Measurements from ENCODE around the gene ZFR. TPM values are rescaled to one million over a fixed set of nuclear protein-coding genes. Genes with fewer than 3 reads are reported as not detected.
"Not testable (repeated sequence)": the region's sequence is repeated elsewhere in the genome, so short reads cannot be mapped to it uniquely, and the experiment has no call there.

The ZFR gene
- total and polyA plus RNA-seq, 7 donors: 31.7 to 76.5 (median 67.2) TPM

- DNase-seq (no peak), ATAC-seq (no peak)
- H3K36me3 ChIP-seq (ENCODE audit: insufficient read depth in 1 of 2, low read depth in 1 of 2): no peaks in the 10 kb centered on the region
- peaks cover 46% of the 10 kb centered on the region for H3K4me1 ChIP-seq
- no peak overlapping the region for H3K4me3 ChIP-seq
- H3K27me3 ChIP-seq (ENCODE audit: insufficient read depth in 3 of 3, low read length in 2 of 3): no peaks in the 10 kb centered on the region
- TF ChIP-seq CTCF (IDR thresholded peaks at IDR 0.05): no peak
- H3K27ac ChIP-seq: no peak overlapping the region
- 45 to 100% (median 47%) methylated on average over 1 of the region's 1 CpG for WGBS, 3 donors
- intact Hi-C loops (cut with DNase I): no loop called here
- no peaks in the 10 kb centered on the region for H3K9me3 ChIP-seq
Measured at GRCh38 chr5:32434221-32434620, 10.3 kb downstream of the ZFR start.

GRCh38 chr5:32432633-32433032 is 11.9 kb downstream of the ZFR start:
- 95 to 99% (median 98%) methylated on average over 3 of the region's 3 CpGs for WGBS, 3 donors

GRCh38 chr5:32430825-32431224 is 13.7 kb downstream of the ZFR start:
- intact Hi-C loops (cut with DNase I): not testable (repeated sequence)
- peaks cover 13% of the 10 kb centered on the region for H3K9me3 ChIP-seq
- WGBS, 3 donors: 82 to 87% (median 84%) methylated on average over 4 of the region's 4 CpGs

More at GRCh38 chr5:32432633-32433032, 11.9 kb downstream of the ZFR start:
- Histone ChIP-seq H3K36me3 (ENCODE audit: insufficient read depth in 1 of 2, low read depth in 1 of 2) (no peaks in the 10 kb centered on the region), H3K4me3 (no peak overlapping the region), H3K9me3 (no peaks in the 10 kb centered on the region), H3K4me1 (peaks cover 38% of the 10 kb centered on the region), H3K27me3 (ENCODE audit: insufficient read depth in 3 of 3, low read length in 2 of 3) (no peaks in the 10 kb centered on the region), H3K27ac (no peak overlapping the region)
- ATAC-seq: no peak
- no peak for DNase-seq
- intact Hi-C loops (cut with DNase I): no loop called here
- TF ChIP-seq CTCF (IDR thresholded peaks at IDR 0.05): no peak

GRCh38 chr5:32428426-32428825 is 16.1 kb downstream of the ZFR start:
- no peak overlapping the region for H3K4me3 ChIP-seq
- H3K9me3 ChIP-seq: peaks cover 16% of the 10 kb centered on the region
- H3K27ac ChIP-seq: no peak overlapping the region
- TF ChIP-seq CTCF (IDR thresholded peaks at IDR 0.05): no peak
- no peak for DNase-seq
- intact Hi-C loops (cut with DNase I): no loop called here
- peaks cover 7% of the 10 kb centered on the region for H3K4me1 ChIP-seq
- no peaks in the 10 kb centered on the region for H3K27me3 ChIP-seq (ENCODE audit: insufficient read depth in 3 of 3, low read length in 2 of 3)
- H3K36me3 ChIP-seq (ENCODE audit: insufficient read depth in 1 of 2, low read depth in 1 of 2): no peaks in the 10 kb centered on the region
- ATAC-seq: peak in 3 of 4 donors; percentile 33 to 51 (median 35)
- 78 to 88% (median 79%) methylated on average over 4 of the region's 4 CpGs for WGBS, 3 donors

More at GRCh38 chr5:32430825-32431224, 13.7 kb downstream of the ZFR start:
- not testable (repeated sequence) for DNase-seq; H3K4me3 ChIP-seq; ATAC-seq; H3K27me3 ChIP-seq (ENCODE audit: insufficient read depth in 3 of 3, low read length in 2 of 3); H3K27ac ChIP-seq; H3K36me3 ChIP-seq (ENCODE audit: insufficient read depth in 1 of 2, low read depth in 1 of 2)
- peaks cover 26% of the 10 kb centered on the region for H3K4me1 ChIP-seq

- Histone ChIP-seq H3K36me3 (ENCODE audit: insufficient read depth in 1 of 2, low read depth in 1 of 2) (no peaks in the 10 kb centered on the region), H3K27ac (no peak overlapping the region), H3K27me3 (ENCODE audit: insufficient read depth in 3 of 3, low read length in 2 of 3) (no peaks in the 10 kb centered on the region), H3K4me3 (no peak overlapping the region), H3K4me1 (peaks cover 10% of the 10 kb centered on the region), H3K9me3 (peaks cover 16% of the 10 kb centered on the region)
- DNase-seq: no peak
- 77 to 85% (median 79%) methylated on average over 7 of the region's 7 CpGs for WGBS, 3 donors
- no peak for TF ChIP-seq CTCF (IDR thresholded peaks at IDR 0.05)
- intact Hi-C loops (cut with DNase I): no loop called here
- ATAC-seq: no peak
Measured at GRCh38 chr5:32426440-32427151, 17.9 kb downstream of the ZFR start.

Measured in psoas muscle (tissue), 8 donors.